Muscle of arm (tissue), 14 donors: ENCODE results near the gene A1BG. TPM values are rescaled to one million over a fixed set of nuclear protein-coding genes. Genes with fewer than 3 reads are reported as not detected.

ENCODE experiments used
- DNase-seq: peaks from one replicate; pipeline ENCODE4 v3.0.0-alpha.2; 2013
- long read RNA-seq, 11 donors: transcript quantifications; one replicate each; lab custom pipeline, GENCODE V29; 2026
- polyA plus RNA-seq, 12 donors: library from polyadenylated mRNA; unstranded; fragments of 120-200 nt; gene quantifications; one replicate each; pipeline ENCODE4 v1.2.1, GENCODE V29; 2013; ENCODE audit not compliant: insufficient read length in 12 of 12

Gene A1BG
- polyA plus RNA-seq: 1 to 10 TPM in 10 of 12 donors, not detected in 2; 2.3 to 6.0 (median 2.9) TPM
- long read RNA-seq, donor 1, partial matches to known transcripts: 0 of 1 reads
- long read RNA-seq, donor 1, other reads (novel, unspliced or antisense): 0 of 1 reads
- long read RNA-seq, donor 2, transcript A1BG-203 (2 exons, 2,134 nt): major isoform, 8 of 8 reads
- long read RNA-seq, donor 2, partial matches to known transcripts: 0 of 8 reads
- long read RNA-seq, donor 2, other reads (novel, unspliced or antisense): 0 of 8 reads
- long read RNA-seq, donor 3, partial matches to known transcripts: 0 of 3 reads
- long read RNA-seq, donor 3, other reads (novel, unspliced or antisense): 0 of 3 reads
- long read RNA-seq, donor 4, partial matches to known transcripts: 0 of 1 reads
- long read RNA-seq, donor 4, other reads (novel, unspliced or antisense): 0 of 1 reads
- long read RNA-seq, donor 5, transcript A1BG-203 (2 exons, 2,134 nt): major isoform, 7 of 7 reads
- long read RNA-seq, donor 5, partial matches to known transcripts: 0 of 7 reads
- long read RNA-seq, donor 5, other reads (novel, unspliced or antisense): 0 of 7 reads
- long read RNA-seq, donor 6, partial matches to known transcripts: 0 of 2 reads
- long read RNA-seq, donor 6, other reads (novel, unspliced or antisense): 0 of 2 reads
- long read RNA-seq, donor 7: 0 reads
- long read RNA-seq, donor 8, partial matches to known transcripts: 0 of 4 reads
- long read RNA-seq, donor 8, other reads (novel, unspliced or antisense): 0 of 4 reads
- long read RNA-seq, donor 9, transcript A1BG-203 (2 exons, 2,134 nt): major isoform, 7 of 7 reads
- long read RNA-seq, donor 9, partial matches to known transcripts: 0 of 7 reads
- long read RNA-seq, donor 9, other reads (novel, unspliced or antisense): 0 of 7 reads
- long read RNA-seq, donor 10, partial matches to known transcripts: 0 of 4 reads
- long read RNA-seq, donor 10, other reads (novel, unspliced or antisense): 0 of 4 reads
- long read RNA-seq, donor 11, partial matches to known transcripts: 0 of 3 reads
- long read RNA-seq, donor 11, other reads (novel, unspliced or antisense): 0 of 3 reads

- no peak for DNase-seq
Observed at GRCh38 chr19:58352760-58353671, at the start of gene A1BG. Gene A1BG (minus strand): TSS chr19:58353492. CDS start chr19:58353437, 55 bp downstream.

DNA sequence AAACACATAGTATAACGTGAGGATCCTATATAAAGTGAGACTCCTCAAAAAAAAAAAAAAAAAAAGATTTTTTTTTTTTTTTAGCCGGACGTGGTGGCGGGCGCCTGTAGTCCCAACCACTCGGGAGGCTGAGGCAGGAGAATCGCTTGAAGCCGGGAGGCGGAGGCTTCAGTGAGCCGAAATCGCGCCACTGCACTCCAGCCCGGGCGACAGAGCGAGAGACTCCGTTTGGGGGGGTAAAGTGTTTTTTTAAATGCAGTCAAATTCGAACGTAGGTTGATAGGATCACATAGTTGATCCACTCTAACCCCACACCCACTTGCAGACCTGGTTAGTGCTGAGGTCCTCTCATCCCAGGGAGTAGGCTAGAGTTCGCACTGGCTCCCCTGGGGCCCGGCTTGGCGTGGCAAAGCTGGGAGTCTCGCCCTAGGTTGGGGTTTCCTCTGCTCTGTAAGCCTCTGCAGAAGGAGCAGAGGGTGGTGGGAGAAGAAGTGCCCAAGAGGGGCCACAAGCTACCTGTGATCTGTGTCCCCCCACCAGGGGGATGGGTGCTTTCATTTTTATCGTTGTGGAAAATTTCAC lies 48.6 kb upstream of the A1BG start:
- DNase-seq: no peak

GRCh38 chr19:58400916-58401839 lies 47.9 kb upstream of the A1BG start:
- DNase-seq: peak; percentile 99

DNA sequence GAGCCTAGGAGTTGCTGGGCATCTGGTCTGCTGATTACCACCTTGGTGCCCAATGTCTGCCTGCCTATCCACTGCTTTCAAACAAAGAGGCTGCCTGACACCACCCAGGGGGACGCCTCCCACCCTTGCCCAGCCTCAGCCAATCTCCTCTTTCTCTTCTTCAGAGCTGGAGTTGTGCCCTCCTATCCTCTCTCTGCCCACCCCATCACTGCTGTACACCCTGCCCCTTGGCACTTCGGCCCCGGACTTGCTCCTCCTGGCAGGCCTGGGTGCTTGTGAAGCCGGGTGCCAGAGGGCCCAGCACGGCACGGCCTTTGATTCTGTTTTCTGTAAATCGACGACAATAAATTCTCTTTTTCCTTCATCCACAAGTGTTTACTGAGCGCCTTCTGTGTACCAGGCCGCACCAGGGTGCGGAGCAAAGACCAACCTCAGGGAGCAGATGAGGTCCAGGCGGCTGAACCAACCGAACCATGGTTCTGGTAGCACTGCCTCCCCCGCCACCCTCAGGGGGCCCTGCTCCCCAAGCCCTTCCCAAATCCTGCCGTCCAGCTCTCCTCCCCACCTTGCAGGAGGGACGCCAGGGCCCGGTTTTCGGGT lies 47.1 kb upstream of the A1BG start:
- no peak for DNase-seq

- no peak for DNase-seq
Observed at GRCh38 chr19:58399903-58400302, 46.6 kb upstream of the A1BG start.

DNA sequence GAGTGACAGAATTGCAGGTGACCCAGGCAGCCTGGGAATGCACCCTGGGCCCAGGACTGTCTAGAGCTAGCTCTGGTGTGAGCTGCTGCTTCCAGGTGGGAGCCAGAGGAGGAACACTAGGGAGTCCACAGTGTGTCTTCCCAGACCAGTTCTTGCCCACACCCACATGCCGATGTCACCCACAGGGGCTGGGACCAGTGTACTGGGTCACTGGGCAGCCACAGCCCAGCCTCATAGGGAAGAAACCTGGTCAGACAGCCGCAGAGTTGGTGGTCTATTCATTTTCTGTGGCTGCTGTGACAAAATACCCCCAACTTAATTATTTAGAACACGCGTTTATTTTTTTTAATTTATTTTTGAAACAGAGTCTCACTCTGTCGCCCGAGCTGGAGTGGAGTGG lies 45.3 kb upstream of the A1BG start:
- no peak for DNase-seq

DNA sequence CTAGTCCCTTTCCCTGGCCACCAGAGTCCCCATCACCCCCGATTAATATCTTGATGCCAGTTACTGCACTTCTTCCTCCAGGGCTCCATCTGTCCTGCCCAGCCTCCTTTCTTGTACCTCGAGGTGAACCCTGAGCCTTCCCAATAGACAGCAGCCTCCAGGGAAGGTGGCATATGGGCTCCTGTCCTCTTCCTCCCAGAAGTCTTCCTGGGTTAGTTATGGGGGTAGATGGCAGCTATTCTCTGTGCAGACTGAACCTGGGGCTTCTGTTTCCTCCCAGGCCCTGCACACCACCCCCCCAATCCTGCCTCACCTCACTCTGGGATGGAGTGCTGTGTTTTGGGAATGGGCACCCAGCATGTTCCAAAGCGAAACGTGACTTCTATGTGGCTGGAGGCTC lies 44.8 kb upstream of the A1BG start:
- no peak for DNase-seq

DNA sequence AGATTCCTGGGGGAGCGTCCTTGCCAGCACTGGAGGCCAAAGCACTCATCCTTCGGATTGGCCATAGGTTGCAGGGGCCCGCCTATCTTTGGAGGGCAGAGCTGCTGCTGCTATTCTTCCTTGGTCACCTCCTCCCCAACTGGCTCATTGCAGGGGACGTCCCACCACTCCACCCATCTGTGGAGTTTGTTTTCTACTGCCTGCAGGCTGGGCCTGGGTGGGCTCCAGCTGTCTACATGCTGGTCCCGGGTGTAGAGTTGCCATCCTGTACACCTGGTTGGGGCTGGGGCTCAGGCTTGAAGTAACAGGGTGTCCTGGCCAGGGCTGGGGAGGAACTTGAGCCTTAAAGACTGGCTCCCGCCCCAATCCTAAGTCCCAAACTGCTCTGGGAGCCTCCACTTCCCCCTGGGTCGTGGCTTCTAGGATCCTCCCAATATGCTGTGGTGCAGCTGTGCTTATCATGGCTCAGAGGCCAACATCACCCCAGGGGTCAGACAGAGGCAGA lies 44.3 kb upstream of the A1BG start:
- no peak for DNase-seq

DNA sequence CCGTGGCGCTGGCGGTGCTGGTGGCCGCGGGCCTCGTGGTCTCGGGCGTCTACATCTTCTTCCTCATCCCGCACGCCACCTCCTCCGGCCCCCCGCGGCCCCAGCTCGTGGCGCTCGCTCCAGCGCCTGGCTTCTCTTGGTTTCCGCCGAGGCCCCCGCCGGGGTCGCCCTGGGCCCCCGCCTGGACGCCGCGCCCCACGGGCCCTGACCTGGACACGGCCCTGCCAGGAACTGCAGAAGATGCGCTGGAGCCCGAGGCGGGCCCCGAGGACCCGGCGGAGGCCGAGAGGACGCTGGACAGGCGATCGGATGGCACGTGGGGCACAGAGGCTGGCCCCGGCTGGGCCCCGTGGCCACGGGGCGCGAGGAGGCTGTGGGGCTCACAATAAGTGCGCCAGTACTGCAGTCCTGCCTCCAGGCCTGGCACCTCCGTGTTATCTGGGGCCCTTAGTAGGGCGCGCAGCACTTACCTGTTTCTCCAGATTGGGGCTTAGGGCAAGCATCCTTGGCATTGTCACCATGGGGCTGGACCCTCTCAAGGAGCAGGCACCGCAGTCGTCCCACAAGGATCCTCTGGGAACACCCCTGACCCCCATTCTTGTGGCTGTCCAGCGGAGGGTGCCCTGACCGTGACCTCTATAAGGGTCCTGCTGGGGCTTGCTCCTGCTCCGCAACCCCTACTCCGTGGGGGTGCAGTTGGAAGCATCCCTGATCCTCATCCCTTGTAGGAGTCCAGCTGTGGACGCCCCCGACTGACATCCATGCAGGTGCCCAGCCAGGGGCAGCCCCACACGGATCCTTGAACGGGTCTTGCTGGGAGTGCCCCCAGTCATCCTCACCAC lies 43.6 kb upstream of the A1BG start:
- no peak for DNase-seq

- no peak for DNase-seq
Observed at GRCh38 chr19:58395979-58396627, 42.8 kb upstream of the A1BG start.

- DNase-seq: no peak
Observed at GRCh38 chr19:58395220-58395978, 42.1 kb upstream of the A1BG start, which contains the start of gene RNF225. Gene RNF225 (plus strand): TSS chr19:58395656. CDS start chr19:58396090, 434 bp downstream.

DNA sequence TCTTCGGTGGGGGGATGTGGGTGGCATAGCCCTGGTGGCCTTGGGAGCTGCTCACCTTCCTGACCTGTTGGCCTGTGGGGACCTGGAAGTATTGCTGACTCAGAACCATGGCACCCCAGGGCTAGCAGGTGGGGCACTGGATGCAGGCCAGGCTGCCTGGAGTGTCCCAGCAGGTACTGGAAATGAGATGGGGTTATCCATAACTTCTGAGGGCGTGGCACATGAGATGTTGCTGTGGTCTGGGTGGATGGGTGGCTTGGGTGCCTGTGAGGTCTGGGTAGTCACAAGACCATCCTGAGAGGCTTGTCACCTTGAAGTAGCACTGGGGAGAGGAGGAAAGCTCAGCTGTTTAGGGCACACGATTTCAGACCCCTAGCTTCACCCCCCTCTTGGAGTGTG lies 41.5 kb upstream of the A1BG start:
- no peak for DNase-seq

- DNase-seq: no peak
Observed at GRCh38 chr19:58393725-58394033, 40.4 kb upstream of the A1BG start.

- DNase-seq: no peak
Observed at GRCh38 chr19:58392945-58393724, 39.8 kb upstream of the A1BG start.

GRCh38 chr19:58388175-58388526 lies 34.9 kb upstream of the A1BG start:
- no peak for DNase-seq
